Measurements from ENCODE around the gene CYP3A7. TPM values are rescaled to one million over a fixed set of nuclear protein-coding genes. Genes with fewer than 3 reads are reported as not detected.

CYP3A7 gene
- total and polyA plus RNA-seq, 2 of the 13 experiments (the other 11 are each of a cell fraction or from before 2014, with no cell fraction given), result 5.8 to 6.4 TPM

DNA sequence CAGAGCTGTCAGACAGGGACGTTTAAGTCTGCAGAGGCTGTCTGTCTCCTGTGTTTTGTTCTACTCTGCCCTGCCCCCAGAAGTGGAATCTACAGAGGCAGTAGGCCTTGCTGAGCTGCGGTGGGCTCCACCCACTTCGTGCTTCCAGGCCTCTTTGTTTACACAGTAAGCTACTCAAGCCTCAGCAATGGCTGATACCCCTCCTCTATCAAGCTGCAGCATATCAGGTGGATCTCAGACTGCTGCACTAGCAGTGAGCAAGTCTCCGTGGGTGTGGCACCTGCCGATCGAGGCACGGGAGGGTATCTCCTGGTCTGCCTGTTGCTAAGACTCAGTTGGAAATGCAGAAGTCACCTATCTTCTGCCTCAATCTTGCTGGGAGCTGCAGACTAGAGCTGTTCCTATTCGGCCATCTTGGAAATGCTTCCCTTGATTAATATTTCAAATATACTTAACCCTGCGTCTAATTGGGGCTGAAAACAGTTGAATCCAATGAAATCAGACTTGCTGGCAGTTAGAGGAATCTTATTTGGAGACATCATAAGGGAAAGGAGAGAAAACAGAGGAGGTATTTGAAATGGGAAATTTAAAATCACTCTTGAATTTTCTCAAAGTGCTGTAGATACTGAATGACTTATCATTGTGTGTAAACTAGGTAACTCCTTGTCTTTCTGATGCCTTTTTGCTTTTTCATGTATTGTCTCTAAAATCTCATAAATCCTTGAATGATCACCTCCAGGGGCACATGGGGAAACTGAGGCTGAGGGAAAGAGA is 41.4 kb downstream of the CYP3A7 start (continued):
- TF ChIP-seq, protein P1, sequence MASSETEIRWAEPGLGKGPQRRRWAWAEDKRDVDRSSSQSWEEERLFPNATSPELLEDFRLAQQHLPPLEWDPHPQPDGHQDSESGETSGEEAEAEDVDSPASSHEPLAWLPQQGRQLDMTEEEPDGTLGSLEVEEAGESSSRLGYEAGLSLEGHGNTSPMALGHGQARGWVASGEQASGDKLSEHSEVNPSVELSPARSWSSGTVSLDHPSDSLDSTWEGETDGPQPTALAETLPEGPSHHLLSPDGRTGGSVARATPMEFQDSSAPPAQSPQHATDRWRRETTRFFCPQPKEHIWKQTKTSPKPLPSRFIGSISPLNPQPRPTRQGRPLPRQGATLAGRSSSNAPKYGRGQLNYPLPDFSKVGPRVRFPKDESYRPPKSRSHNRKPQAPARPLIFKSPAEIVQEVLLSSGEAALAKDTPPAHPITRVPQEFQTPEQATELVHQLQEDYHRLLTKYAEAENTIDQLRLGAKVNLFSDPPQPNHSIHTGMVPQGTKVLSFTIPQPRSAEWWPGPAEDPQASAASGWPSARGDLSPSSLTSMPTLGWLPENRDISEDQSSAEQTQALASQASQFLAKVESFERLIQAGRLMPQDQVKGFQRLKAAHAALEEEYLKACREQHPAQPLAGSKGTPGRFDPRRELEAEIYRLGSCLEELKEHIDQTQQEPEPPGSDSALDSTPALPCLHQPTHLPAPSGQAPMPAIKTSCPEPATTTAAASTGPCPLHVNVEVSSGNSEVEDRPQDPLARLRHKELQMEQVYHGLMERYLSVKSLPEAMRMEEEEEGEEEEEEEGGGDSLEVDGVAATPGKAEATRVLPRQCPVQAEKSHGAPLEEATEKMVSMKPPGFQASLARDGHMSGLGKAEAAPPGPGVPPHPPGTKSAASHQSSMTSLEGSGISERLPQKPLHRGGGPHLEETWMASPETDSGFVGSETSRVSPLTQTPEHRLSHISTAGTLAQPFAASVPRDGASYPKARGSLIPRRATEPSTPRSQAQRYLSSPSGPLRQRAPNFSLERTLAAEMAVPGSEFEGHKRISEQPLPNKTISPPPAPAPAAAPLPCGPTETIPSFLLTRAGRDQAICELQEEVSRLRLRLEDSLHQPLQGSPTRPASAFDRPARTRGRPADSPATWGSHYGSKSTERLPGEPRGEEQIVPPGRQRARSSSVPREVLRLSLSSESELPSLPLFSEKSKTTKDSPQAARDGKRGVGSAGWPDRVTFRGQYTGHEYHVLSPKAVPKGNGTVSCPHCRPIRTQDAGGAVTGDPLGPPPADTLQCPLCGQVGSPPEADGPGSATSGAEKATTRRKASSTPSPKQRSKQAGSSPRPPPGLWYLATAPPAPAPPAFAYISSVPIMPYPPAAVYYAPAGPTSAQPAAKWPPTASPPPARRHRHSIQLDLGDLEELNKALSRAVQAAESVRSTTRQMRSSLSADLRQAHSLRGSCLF (CRISPR knock-in tag; IDR thresholded peaks at IDR 0.05; ENCODE audit: borderline replicate concordance), result no peak
- TF ChIP-seq ZNF431 (CRISPR knock-in tag; IDR thresholded peaks at IDR 0.05; ENCODE audit: borderline replicate concordance, low read depth) (peak; percentile 61; the same call in 1 of the 2 replicates), YY1 (IDR thresholded peaks at IDR 0.05; ENCODE audit: insufficient read depth, insufficient replicate concordance, low read depth, low read length) (peak; percentile 89), BRD4 (CRISPR knock-in tag; IDR thresholded peaks at IDR 0.05) (peak; percentile 99), ZNF207 (IDR thresholded peaks at IDR 0.05; ENCODE audit: borderline replicate concordance) (no peak), ZSCAN22 (CRISPR knock-in tag; IDR thresholded peaks at IDR 0.05) (no peak), ADNP (CRISPR knock-in tag; IDR thresholded peaks at IDR 0.05) (no peak), HMG20A (CRISPR knock-in tag; IDR thresholded peaks at IDR 0.05; ENCODE audit: borderline replicate concordance) (peak; percentile 46; the same call in 1 of the 2 replicates), STAG1 (CRISPR knock-in tag; IDR thresholded peaks at IDR 0.05) (0 out of 2 replicates have a peak, but pooled peaks have one; percentile 30), CBX1 (IDR thresholded peaks at IDR 0.05; ENCODE audit: low read depth) (peak; percentile 54), PAWR (CRISPR knock-in tag; IDR thresholded peaks at IDR 0.05; ENCODE audit: borderline replicate concordance) (peak; percentile 82; the same call in 1 of the 2 replicates), SIX4 (CRISPR knock-in tag; IDR thresholded peaks at IDR 0.05) (0 out of 2 replicates have a peak, but pooled peaks have one; percentile 23), ZNF34 (CRISPR knock-in tag; IDR thresholded peaks at IDR 0.05; ENCODE audit: borderline replicate concordance) (no peak)
- TF ChIP-seq, protein P2, sequence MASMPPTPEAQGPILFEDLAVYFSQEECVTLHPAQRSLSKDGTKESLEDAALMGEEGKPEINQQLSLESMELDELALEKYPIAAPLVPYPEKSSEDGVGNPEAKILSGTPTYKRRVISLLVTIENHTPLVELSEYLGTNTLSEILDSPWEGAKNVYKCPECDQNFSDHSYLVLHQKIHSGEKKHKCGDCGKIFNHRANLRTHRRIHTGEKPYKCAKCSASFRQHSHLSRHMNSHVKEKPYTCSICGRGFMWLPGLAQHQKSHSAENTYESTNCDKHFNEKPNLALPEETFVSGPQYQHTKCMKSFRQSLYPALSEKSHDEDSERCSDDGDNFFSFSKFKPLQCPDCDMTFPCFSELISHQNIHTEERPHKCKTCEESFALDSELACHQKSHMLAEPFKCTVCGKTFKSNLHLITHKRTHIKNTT (CRISPR knock-in tag; IDR thresholded peaks at IDR 0.05), result no peak
- TF ChIP-seq, protein P3, sequence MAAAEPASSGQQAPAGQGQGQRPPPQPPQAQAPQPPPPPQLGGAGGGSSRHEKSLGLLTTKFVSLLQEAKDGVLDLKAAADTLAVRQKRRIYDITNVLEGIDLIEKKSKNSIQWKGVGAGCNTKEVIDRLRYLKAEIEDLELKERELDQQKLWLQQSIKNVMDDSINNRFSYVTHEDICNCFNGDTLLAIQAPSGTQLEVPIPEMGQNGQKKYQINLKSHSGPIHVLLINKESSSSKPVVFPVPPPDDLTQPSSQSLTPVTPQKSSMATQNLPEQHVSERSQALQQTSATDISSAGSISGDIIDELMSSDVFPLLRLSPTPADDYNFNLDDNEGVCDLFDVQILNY (CRISPR knock-in tag; conservative IDR thresholded peaks at IDR 0.05), result no peak
- TF ChIP-seq, protein P4, sequence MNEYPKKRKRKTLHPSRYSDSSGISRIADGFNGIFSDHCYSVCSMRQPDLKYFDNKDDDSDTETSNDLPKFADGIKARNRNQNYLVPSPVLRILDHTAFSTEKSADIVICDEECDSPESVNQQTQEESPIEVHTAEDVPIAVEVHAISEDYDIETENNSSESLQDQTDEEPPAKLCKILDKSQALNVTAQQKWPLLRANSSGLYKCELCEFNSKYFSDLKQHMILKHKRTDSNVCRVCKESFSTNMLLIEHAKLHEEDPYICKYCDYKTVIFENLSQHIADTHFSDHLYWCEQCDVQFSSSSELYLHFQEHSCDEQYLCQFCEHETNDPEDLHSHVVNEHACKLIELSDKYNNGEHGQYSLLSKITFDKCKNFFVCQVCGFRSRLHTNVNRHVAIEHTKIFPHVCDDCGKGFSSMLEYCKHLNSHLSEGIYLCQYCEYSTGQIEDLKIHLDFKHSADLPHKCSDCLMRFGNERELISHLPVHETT (CRISPR knock-in tag; conservative IDR thresholded peaks at IDR 0.05), result no peak
- TF ChIP-seq, protein P5, sequence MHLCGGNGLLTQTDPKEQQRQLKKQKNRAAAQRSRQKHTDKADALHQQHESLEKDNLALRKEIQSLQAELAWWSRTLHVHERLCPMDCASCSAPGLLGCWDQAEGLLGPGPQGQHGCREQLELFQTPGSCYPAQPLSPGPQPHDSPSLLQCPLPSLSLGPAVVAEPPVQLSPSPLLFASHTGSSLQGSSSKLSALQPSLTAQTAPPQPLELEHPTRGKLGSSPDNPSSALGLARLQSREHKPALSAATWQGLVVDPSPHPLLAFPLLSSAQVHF (CRISPR knock-in tag; IDR thresholded peaks at IDR 0.05), result 0 out of 2 replicates have a peak, but pooled peaks have one; percentile 31
